T47D (cell line): Measurements from ENCODE around the gene DUSP14.

Experiments
- DNase-seq, 2 experiments: peaks; one replicate each; pipeline versions ENCODE4 v3.0.0 to v3.0.0-alpha.2; 2011 to 2012; ENCODE audit warnings: low read depth in 1 of 2, low spot score in 1 of 2
- JUND ChIP-seq: IDR thresholded peaks from 2 replicates; pipeline ENCODE4 v1.6.1; 2012; ENCODE audit warnings: low read depth
- in situ Hi-C: cut with HindIII; loops from 2 replicates; pipeline ENCODE4 v1.10.0; 2016; ENCODE audit warnings: low sequenced_read_pairs, low pct_unique_long_range_greater_than_20kb

Gene DUSP14

GRCh38 chr17:37532756-37533155 lies 43.1 kb downstream of the DUSP14 start:
- in situ Hi-C loops: no loop called here
- TF ChIP-seq JUND: no peak

GRCh38 chr17:37535906-37536305 lies 46.2 kb downstream of the DUSP14 start:
- TF ChIP-seq JUND: no peak
- in situ Hi-C loops: no loop called here
- no peak for DNase-seq

More at GRCh38 chr17:37532756-37533155, 43.1 kb downstream of the DUSP14 start:
- no peak for DNase-seq

GRCh38 chr17:37538981-37539659 lies 49.4 kb downstream of the DUSP14 start:
- TF ChIP-seq JUND: no peak
- in situ Hi-C loops: no loop called here

DNA sequence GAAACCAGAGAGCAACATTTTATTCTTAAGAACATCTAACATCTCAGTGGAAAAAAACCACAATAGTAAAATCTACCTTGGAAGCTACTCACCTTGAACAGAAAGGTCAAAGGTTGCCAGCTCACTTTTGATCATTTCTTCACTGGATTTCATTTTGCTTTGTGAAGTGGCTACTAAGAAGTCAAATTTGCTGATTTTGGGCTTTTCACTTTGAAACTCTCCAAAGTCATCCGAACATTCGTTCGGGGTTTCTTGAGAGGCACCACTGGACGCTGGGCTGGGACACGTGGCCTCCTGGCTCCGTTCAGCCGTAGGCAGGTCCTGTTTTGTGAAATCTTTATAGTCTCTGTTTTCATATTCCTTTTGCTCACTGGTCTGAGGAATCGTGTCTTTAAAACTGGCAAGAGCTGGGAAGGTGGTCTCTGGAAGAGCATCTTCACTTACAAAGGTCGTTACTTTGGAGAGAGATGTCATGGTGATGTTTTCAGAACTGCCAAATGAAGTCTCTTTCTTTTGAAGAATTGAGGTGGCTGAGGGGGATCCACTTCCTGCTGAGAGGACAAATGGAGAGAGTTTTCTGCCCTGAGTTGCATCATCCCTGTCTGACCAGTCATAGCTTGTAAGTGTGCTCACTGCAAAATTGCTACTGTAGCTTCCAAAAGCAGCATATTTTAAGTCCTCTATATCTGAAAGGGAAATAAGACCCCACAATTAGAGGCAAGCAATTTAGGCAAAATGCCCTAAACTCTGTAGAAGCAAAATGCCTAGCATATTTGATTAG lies 52.4 kb downstream of the DUSP14 start:
- in situ Hi-C loops: no loop called here
- DNase-seq: no peak
- TF ChIP-seq JUND: no peak

More at GRCh38 chr17:37538981-37539659, 49.4 kb downstream of the DUSP14 start:
- DNase-seq: no peak

DNA sequence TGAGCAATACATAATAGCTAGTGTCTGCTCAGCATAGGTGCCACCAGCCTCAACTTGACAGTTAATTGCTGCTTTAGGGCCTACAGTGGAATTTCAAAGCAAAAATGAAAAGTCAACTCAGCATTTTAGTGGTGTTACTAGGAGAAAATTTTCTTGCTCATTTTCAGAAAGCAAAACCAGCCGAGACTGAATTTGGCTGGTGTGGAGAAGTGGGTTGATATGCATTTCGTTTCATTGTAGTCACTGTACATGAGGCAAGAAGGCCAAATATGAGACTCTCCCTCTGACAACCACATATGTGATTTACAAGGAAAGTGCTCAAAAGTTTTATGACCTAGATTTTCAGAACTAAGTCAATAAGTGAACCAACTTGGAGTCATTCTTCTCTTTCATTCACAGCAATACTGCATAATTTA lies 54.0 kb downstream of the DUSP14 start:
- no peak for DNase-seq
- in situ Hi-C loops: no loop called here

GRCh38 chr17:37545486-37545885 lies 55.8 kb downstream of the DUSP14 start:
- DNase-seq: no peak
- in situ Hi-C loops: no loop called here
- no peak for TF ChIP-seq JUND

More for the DNA sequence above, 54.0 kb downstream of the DUSP14 start:
- TF ChIP-seq JUND: no peak

- DNase-seq: no peak
- no peak for TF ChIP-seq JUND
- in situ Hi-C loops: no loop called here
Observed at GRCh38 chr17:37546302-37546701, 56.6 kb downstream of the DUSP14 start.

DNA sequence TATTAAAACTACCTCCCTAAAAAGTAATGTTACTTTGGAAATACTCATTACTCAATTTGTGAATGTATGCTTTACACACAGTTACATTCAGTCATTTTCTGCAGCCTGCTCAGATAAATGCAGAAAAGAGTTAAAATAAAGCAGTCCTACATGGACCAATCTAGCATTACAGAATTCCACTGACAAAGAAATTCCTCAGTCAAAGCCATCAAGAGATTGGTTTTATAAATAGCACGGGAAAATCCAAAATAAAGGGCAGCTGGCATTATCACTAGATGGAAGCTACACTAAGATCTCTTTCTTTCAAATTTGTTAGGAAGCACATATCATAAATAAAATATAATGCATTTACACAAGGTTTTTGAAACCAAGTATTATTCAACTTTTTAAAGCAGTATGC lies 58.3 kb downstream of the DUSP14 start:
- no peak for DNase-seq
- TF ChIP-seq JUND: no peak
- in situ Hi-C loops: no loop called here

DNA sequence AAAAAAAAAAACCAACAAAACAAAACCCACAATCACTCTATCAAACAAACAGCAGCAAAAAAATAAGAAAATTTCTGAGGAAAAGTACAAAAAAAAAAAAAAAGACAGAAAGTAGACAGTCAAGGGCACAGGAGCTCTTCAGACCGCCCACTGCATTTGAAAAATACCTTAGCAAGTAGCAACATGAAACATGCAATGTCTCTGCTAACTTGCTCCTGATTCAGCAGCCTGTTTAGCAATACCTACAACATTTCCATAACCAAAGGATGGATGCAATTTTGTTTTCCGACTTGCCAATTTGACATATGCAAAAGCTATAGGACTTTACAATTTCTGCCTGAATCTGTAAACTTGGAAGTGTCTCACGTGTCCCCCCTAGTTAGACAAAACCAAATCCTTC lies 62.1 kb downstream of the DUSP14 start:
- no peak for TF ChIP-seq JUND
- DNase-seq: no peak
- in situ Hi-C loops: no loop called here

- no peak for DNase-seq
- in situ Hi-C loops: no loop called here
- TF ChIP-seq JUND: no peak
Observed at GRCh38 chr17:37553401-37553966, 63.8 kb downstream of the DUSP14 start.

- no peak for TF ChIP-seq JUND
- in situ Hi-C loops: no loop called here
- DNase-seq: no peak
Observed at GRCh38 chr17:37555386-37555785, 65.7 kb downstream of the DUSP14 start.

GRCh38 chr17:37557482-37557881 lies 67.8 kb downstream of the DUSP14 start:
- in situ Hi-C loops: no loop called here
- no peak for DNase-seq
- no peak for TF ChIP-seq JUND

- no peak for DNase-seq
- in situ Hi-C loops: no loop called here
- TF ChIP-seq JUND: no peak
Observed at GRCh38 chr17:37558299-37558698, 68.6 kb downstream of the DUSP14 start.
